Measurements from ENCODE around the gene ANKRD13D. TPM values are rescaled to one million over a fixed set of nuclear protein-coding genes. Genes with fewer than 3 reads are reported as not detected.

The ANKRD13D gene
- 10 to 100 TPM; 43.7 to 44.3 TPM for total RNA-seq

DNA sequence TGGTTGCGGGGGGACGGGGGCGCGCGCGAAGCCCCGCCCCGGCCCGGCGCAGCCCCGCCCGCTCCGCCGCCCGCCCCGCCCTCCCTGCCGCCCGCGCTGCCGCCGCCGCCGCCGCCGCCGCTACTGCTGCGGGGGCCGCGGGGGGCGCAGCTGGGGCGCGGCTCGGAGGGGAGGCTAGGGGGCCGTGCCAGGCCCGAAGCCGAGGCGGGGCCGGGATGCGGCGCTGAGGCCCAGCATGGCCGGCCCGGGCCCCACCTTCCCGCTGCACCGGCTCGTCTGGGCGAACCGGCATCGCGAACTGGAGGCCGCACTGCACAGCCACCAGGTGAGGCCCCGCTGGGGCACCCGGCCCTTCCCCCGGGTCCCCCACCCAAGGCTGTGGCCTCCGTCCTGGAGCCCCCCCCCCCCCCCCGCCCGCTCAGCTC is at the start of gene ANKRD13D:
TSS of gene ANKRD13D (plus strand) at position 78 of the 425 bp plus-strand sequence. CDS start at position 236, 158 bp downstream.

DNA sequence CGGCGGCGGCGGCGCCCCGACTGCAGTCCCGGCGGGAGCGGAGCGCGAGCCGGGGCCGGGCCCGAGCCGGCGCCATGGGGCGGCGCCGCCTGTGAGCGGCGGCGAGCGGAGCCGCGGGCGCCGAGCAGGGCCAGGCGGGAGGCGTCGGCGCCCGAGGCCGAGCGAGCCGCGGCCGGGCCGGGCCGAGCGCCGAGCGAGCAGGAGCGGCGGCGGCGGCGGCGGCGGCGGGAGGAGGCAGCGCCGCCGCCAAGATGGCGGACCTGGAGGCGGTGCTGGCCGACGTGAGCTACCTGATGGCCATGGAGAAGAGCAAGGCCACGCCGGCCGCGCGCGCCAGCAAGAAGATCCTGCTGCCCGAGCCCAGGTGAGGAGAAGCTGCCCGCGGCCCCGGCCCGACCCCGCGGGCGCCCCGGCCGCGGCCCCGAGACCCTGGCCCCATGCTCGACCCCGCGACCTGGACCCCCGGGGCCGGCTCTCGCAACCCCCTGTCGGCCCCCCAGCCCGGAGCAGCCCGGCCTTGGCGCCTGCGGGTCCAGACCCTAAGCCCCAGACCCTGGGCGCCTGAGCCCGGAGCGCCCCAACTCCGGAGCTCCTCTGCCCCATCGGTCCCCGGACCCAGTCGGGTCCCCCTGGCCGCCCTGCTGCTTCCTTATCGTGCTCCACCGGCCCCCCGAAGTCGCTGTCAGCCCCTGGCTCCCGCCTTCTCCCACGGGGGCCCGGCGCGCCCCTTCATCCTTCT is 22.5 kb upstream of the ANKRD13D start, which contains the start of gene GRK2:
TSS of gene GRK2 (plus strand) at position 25 of the 739 bp plus-strand sequence. CDS start at position 252, 227 bp downstream.

GRCh38 chr11:67303132-67303834 is 14.2 kb downstream of the ANKRD13D start, which contains the start of gene SSH3:
Gene SSH3 (plus strand): TSS chr11:67303530. CDS start chr11:67303626, 96 bp downstream.

Other genes starting within 250 kb of the ANKRD13D start
- gene RHOD, start 232.5 kb upstream of the ANKRD13D start, total RNA-seq = 1 to 10 TPM; 2.3 to 4.1 TPM
- gene KDM2A, start 170.0 kb upstream of the ANKRD13D start, total RNA-seq = 10 to 100 TPM; 36.1 to 36.6 TPM
- gene GRK2, start 22.8 kb upstream of the ANKRD13D start, total RNA-seq = 10 to 100 TPM; 32.3 to 42.0 TPM
- 10 to 100 TPM; 11.7 to 14.8 TPM for gene SSH3, start 14.2 kb downstream of the ANKRD13D start, total RNA-seq
- gene POLD4, start 64.2 kb downstream of the ANKRD13D start, total RNA-seq = 10 to 100 TPM; 18.3 to 22.4 TPM
- under 1 TPM; 0.33 to 0.34 TPM for gene CLCF1, start 84.3 kb downstream of the ANKRD13D start, total RNA-seq
- 10 to 100 TPM; 10.7 to 11.0 TPM for gene RAD9A, start 102.7 kb downstream of the ANKRD13D start, total RNA-seq
- gene PPP1CA, start 112.6 kb downstream of the ANKRD13D start, total RNA-seq = 100 to 1,000 TPM; 176 to 244 TPM
- not detected for gene TBC1D10C, start 114.8 kb downstream of the ANKRD13D start, total RNA-seq
- gene CARNS1, start 126.4 kb downstream of the ANKRD13D start, total RNA-seq = under 1 TPM in 1 of 2 donors, not detected in 1; under 0.01 TPM
- 10 to 100 TPM; 33.3 to 37.5 TPM for gene RPS6KB2, start 139.2 kb downstream of the ANKRD13D start, total RNA-seq
- 1 to 10 TPM in 1 of 2 donors, under 1 TPM in 1; 0.33 to 1.0 TPM for gene PTPRCAP, start 148.4 kb downstream of the ANKRD13D start, total RNA-seq
- gene CORO1B, start 154.2 kb downstream of the ANKRD13D start, total RNA-seq = 100 to 1,000 TPM; 120 to 134 TPM
- not detected for gene GPR152, start 163.4 kb downstream of the ANKRD13D start, total RNA-seq
- gene CABP4, start 166.1 kb downstream of the ANKRD13D start, total RNA-seq = not detected
- gene TMEM134, start 179.9 kb downstream of the ANKRD13D start, total RNA-seq = 10 to 100 TPM; 19.0 to 26.8 TPM
- 10 to 100 TPM; 52.3 to 81.6 TPM for gene AIP, start 193.7 kb downstream of the ANKRD13D start, total RNA-seq
- 10 to 100 TPM; 14.0 to 15.8 TPM for gene PITPNM1, start 216.1 kb downstream of the ANKRD13D start, total RNA-seq
- gene CDK2AP2, start 218.9 kb downstream of the ANKRD13D start, total RNA-seq = 10 to 100 TPM; 14.5 to 19.3 TPM
- not detected for gene CABP2, start 234.1 kb downstream of the ANKRD13D start, total RNA-seq